ENCODE data around the gene PARD3.

PARD3 gene

GRCh38 chr10:34558093-34558583 lies 257.0 kb downstream of the PARD3 start:
- no peaks in the 10 kb centered on the region for H3K9me3 ChIP-seq (ENCODE audit: control insufficient read depth in 1 of 2, low read length in 2 of 2)
- H3K27me3 ChIP-seq (ENCODE audit: control insufficient read depth in 1 of 2, insufficient read depth in 2 of 2, low read length in 2 of 2) = no peaks in the 10 kb centered on the region
- H3K4me1 ChIP-seq (ENCODE audit: control insufficient read depth in 1 of 2, insufficient read depth in 2 of 2, low read length in 2 of 2) = no peaks in the 10 kb centered on the region
- no peaks in the 10 kb centered on the region for H3K36me3 ChIP-seq (ENCODE audit: control insufficient read depth in 1 of 2, insufficient read depth in 2 of 2, low read length in 2 of 2)
- no peak overlapping the region for H3K4me3 ChIP-seq (ENCODE audit: low read depth in 1 of 2, low read length in 2 of 2)
- no peak overlapping the region for H3K9ac ChIP-seq (ENCODE audit: low read depth in 1 of 2, low read length in 2 of 2)
- no peak overlapping the region for H3K27ac ChIP-seq (ENCODE audit: low read depth, low read length)

- no peak overlapping the region for H3K9ac ChIP-seq (ENCODE audit: low read depth in 1 of 2, low read length in 2 of 2)
- no peak overlapping the region for H3K4me3 ChIP-seq (ENCODE audit: low read depth in 1 of 2, low read length in 2 of 2)
- no peaks in the 10 kb centered on the region for H3K9me3 ChIP-seq (ENCODE audit: control insufficient read depth in 1 of 2, low read length in 2 of 2)
- H3K36me3 ChIP-seq (ENCODE audit: control insufficient read depth in 1 of 2, insufficient read depth in 2 of 2, low read length in 2 of 2) = no peaks in the 10 kb centered on the region
- no peaks in the 10 kb centered on the region for H3K4me1 ChIP-seq (ENCODE audit: control insufficient read depth in 1 of 2, insufficient read depth in 2 of 2, low read length in 2 of 2)
- H3K27ac ChIP-seq (ENCODE audit: low read depth, low read length) = no peak overlapping the region
- no peaks in the 10 kb centered on the region for H3K27me3 ChIP-seq (ENCODE audit: control insufficient read depth in 1 of 2, insufficient read depth in 2 of 2, low read length in 2 of 2)
These were observed 257.9 kb downstream of the PARD3 start for GRCh38 chr10:34557173-34557572.

- no peak overlapping the region for H3K27ac ChIP-seq (ENCODE audit: low read depth, low read length)
- no peaks in the 10 kb centered on the region for H3K36me3 ChIP-seq (ENCODE audit: control insufficient read depth in 1 of 2, insufficient read depth in 2 of 2, low read length in 2 of 2)
- H3K27me3 ChIP-seq (ENCODE audit: control insufficient read depth in 1 of 2, insufficient read depth in 2 of 2, low read length in 2 of 2) = no peaks in the 10 kb centered on the region
- H3K9me3 ChIP-seq (ENCODE audit: control insufficient read depth in 1 of 2, low read length in 2 of 2) = no peaks in the 10 kb centered on the region
- no peak overlapping the region for H3K4me3 ChIP-seq (ENCODE audit: low read depth in 1 of 2, low read length in 2 of 2)
- no peak overlapping the region for H3K9ac ChIP-seq (ENCODE audit: low read depth in 1 of 2, low read length in 2 of 2)
- H3K4me1 ChIP-seq (ENCODE audit: control insufficient read depth in 1 of 2, insufficient read depth in 2 of 2, low read length in 2 of 2) = no peaks in the 10 kb centered on the region
These were observed 259.4 kb downstream of the PARD3 start for GRCh38 chr10:34555653-34556052.

GRCh38 chr10:34553747-34554146 lies 261.3 kb downstream of the PARD3 start:
- H3K4me1 ChIP-seq (ENCODE audit: control insufficient read depth in 1 of 2, insufficient read depth in 2 of 2, low read length in 2 of 2) = no peaks in the 10 kb centered on the region

GRCh38 chr10:34551295-34551694 lies 263.8 kb downstream of the PARD3 start:
- no peaks in the 10 kb centered on the region for H3K27me3 ChIP-seq (ENCODE audit: control insufficient read depth in 1 of 2, insufficient read depth in 2 of 2, low read length in 2 of 2)
- H3K4me3 ChIP-seq (ENCODE audit: low read depth in 1 of 2, low read length in 2 of 2) = no peak overlapping the region
- H3K9me3 ChIP-seq (ENCODE audit: control insufficient read depth in 1 of 2, low read length in 2 of 2) = no peaks in the 10 kb centered on the region
- no peaks in the 10 kb centered on the region for H3K4me1 ChIP-seq (ENCODE audit: control insufficient read depth in 1 of 2, insufficient read depth in 2 of 2, low read length in 2 of 2)
- H3K27ac ChIP-seq (ENCODE audit: low read depth, low read length) = no peak overlapping the region
- H3K36me3 ChIP-seq (ENCODE audit: control insufficient read depth in 1 of 2, insufficient read depth in 2 of 2, low read length in 2 of 2) = no peaks in the 10 kb centered on the region
- no peak overlapping the region for H3K9ac ChIP-seq (ENCODE audit: low read depth in 1 of 2, low read length in 2 of 2)

More at GRCh38 chr10:34553747-34554146, 261.3 kb downstream of the PARD3 start:
- no peaks in the 10 kb centered on the region for H3K27me3 ChIP-seq (ENCODE audit: control insufficient read depth in 1 of 2, insufficient read depth in 2 of 2, low read length in 2 of 2)
- no peaks in the 10 kb centered on the region for H3K36me3 ChIP-seq (ENCODE audit: control insufficient read depth in 1 of 2, insufficient read depth in 2 of 2, low read length in 2 of 2)
- H3K9ac ChIP-seq (ENCODE audit: low read depth in 1 of 2, low read length in 2 of 2) = no peak overlapping the region
- H3K9me3 ChIP-seq (ENCODE audit: control insufficient read depth in 1 of 2, low read length in 2 of 2) = no peaks in the 10 kb centered on the region
- H3K27ac ChIP-seq (ENCODE audit: low read depth, low read length) = no peak overlapping the region
- no peak overlapping the region for H3K4me3 ChIP-seq (ENCODE audit: low read depth in 1 of 2, low read length in 2 of 2)

GRCh38 chr10:34549953-34550352 lies 265.1 kb downstream of the PARD3 start:
- Histone ChIP-seq H3K4me1 (ENCODE audit: control insufficient read depth in 1 of 2, insufficient read depth in 2 of 2, low read length in 2 of 2) (no peaks in the 10 kb centered on the region), H3K36me3 (ENCODE audit: control insufficient read depth in 1 of 2, insufficient read depth in 2 of 2, low read length in 2 of 2) (no peaks in the 10 kb centered on the region), H3K4me3 (ENCODE audit: low read depth in 1 of 2, low read length in 2 of 2) (no peak overlapping the region), H3K27ac (ENCODE audit: low read depth, low read length) (no peak overlapping the region), H3K27me3 (ENCODE audit: control insufficient read depth in 1 of 2, insufficient read depth in 2 of 2, low read length in 2 of 2) (no peaks in the 10 kb centered on the region), H3K9me3 (ENCODE audit: control insufficient read depth in 1 of 2, low read length in 2 of 2) (no peaks in the 10 kb centered on the region), H3K9ac (ENCODE audit: low read depth in 1 of 2, low read length in 2 of 2) (no peak overlapping the region)

- Histone ChIP-seq H3K9me3 (ENCODE audit: control insufficient read depth in 1 of 2, low read length in 2 of 2) (no peaks in the 10 kb centered on the region), H3K27me3 (ENCODE audit: control insufficient read depth in 1 of 2, insufficient read depth in 2 of 2, low read length in 2 of 2) (no peaks in the 10 kb centered on the region), H3K4me3 (ENCODE audit: low read depth in 1 of 2, low read length in 2 of 2) (no peak overlapping the region), H3K36me3 (ENCODE audit: control insufficient read depth in 1 of 2, insufficient read depth in 2 of 2, low read length in 2 of 2) (no peaks in the 10 kb centered on the region), H3K4me1 (ENCODE audit: control insufficient read depth in 1 of 2, insufficient read depth in 2 of 2, low read length in 2 of 2) (no peaks in the 10 kb centered on the region), H3K27ac (ENCODE audit: low read depth, low read length) (no peak overlapping the region), H3K9ac (ENCODE audit: low read depth in 1 of 2, low read length in 2 of 2) (no peak overlapping the region)
These were observed 266.1 kb downstream of the PARD3 start for GRCh38 chr10:34549001-34549400.

- H3K36me3 ChIP-seq (ENCODE audit: control insufficient read depth in 1 of 2, insufficient read depth in 2 of 2, low read length in 2 of 2) = no peaks in the 10 kb centered on the region
- H3K4me1 ChIP-seq (ENCODE audit: control insufficient read depth in 1 of 2, insufficient read depth in 2 of 2, low read length in 2 of 2) = no peaks in the 10 kb centered on the region
- no peaks in the 10 kb centered on the region for H3K27me3 ChIP-seq (ENCODE audit: control insufficient read depth in 1 of 2, insufficient read depth in 2 of 2, low read length in 2 of 2)
- no peak overlapping the region for H3K9ac ChIP-seq (ENCODE audit: low read depth in 1 of 2, low read length in 2 of 2)
- no peak overlapping the region for H3K27ac ChIP-seq (ENCODE audit: low read depth, low read length)
- H3K9me3 ChIP-seq (ENCODE audit: control insufficient read depth in 1 of 2, low read length in 2 of 2) = no peaks in the 10 kb centered on the region
- no peak overlapping the region for H3K4me3 ChIP-seq (ENCODE audit: low read depth in 1 of 2, low read length in 2 of 2)
These were observed 266.6 kb downstream of the PARD3 start for GRCh38 chr10:34548466-34548865.

- Histone ChIP-seq H3K27ac (ENCODE audit: low read depth, low read length) (no peak overlapping the region), H3K9ac (ENCODE audit: low read depth in 1 of 2, low read length in 2 of 2) (no peak overlapping the region), H3K4me3 (ENCODE audit: low read depth in 1 of 2, low read length in 2 of 2) (no peak overlapping the region), H3K9me3 (ENCODE audit: control insufficient read depth in 1 of 2, low read length in 2 of 2) (no peaks in the 10 kb centered on the region), H3K36me3 (ENCODE audit: control insufficient read depth in 1 of 2, insufficient read depth in 2 of 2, low read length in 2 of 2) (no peaks in the 10 kb centered on the region), H3K4me1 (ENCODE audit: control insufficient read depth in 1 of 2, insufficient read depth in 2 of 2, low read length in 2 of 2) (no peaks in the 10 kb centered on the region), H3K27me3 (ENCODE audit: control insufficient read depth in 1 of 2, insufficient read depth in 2 of 2, low read length in 2 of 2) (no peaks in the 10 kb centered on the region)
These were observed 267.4 kb downstream of the PARD3 start for GRCh38 chr10:34547695-34548094.

- Histone ChIP-seq H3K4me3 (ENCODE audit: low read depth in 1 of 2, low read length in 2 of 2) (no peak overlapping the region), H3K36me3 (ENCODE audit: control insufficient read depth in 1 of 2, insufficient read depth in 2 of 2, low read length in 2 of 2) (no peaks in the 10 kb centered on the region), H3K9ac (ENCODE audit: low read depth in 1 of 2, low read length in 2 of 2) (no peak overlapping the region), H3K27ac (ENCODE audit: low read depth, low read length) (no peak overlapping the region), H3K4me1 (ENCODE audit: control insufficient read depth in 1 of 2, insufficient read depth in 2 of 2, low read length in 2 of 2) (no peaks in the 10 kb centered on the region), H3K9me3 (ENCODE audit: control insufficient read depth in 1 of 2, low read length in 2 of 2) (no peaks in the 10 kb centered on the region), H3K27me3 (ENCODE audit: control insufficient read depth in 1 of 2, insufficient read depth in 2 of 2, low read length in 2 of 2) (no peaks in the 10 kb centered on the region)
These were observed 267.8 kb downstream of the PARD3 start for GRCh38 chr10:34547291-34547690.

- H3K9me3 ChIP-seq (ENCODE audit: control insufficient read depth in 1 of 2, low read length in 2 of 2) = no peaks in the 10 kb centered on the region
- H3K4me1 ChIP-seq (ENCODE audit: control insufficient read depth in 1 of 2, insufficient read depth in 2 of 2, low read length in 2 of 2) = peaks cover 0 to 7% of the 10 kb centered on the region in 2 donors
- H3K27ac ChIP-seq (ENCODE audit: low read depth, low read length) = no peak overlapping the region
- no peak overlapping the region for H3K4me3 ChIP-seq (ENCODE audit: low read depth in 1 of 2, low read length in 2 of 2)
- H3K27me3 ChIP-seq (ENCODE audit: control insufficient read depth in 1 of 2, insufficient read depth in 2 of 2, low read length in 2 of 2) = no peaks in the 10 kb centered on the region
- H3K36me3 ChIP-seq (ENCODE audit: control insufficient read depth in 1 of 2, insufficient read depth in 2 of 2, low read length in 2 of 2) = no peaks in the 10 kb centered on the region
- no peak overlapping the region for H3K9ac ChIP-seq (ENCODE audit: low read depth in 1 of 2, low read length in 2 of 2)
These were observed 270.7 kb downstream of the PARD3 start for GRCh38 chr10:34544400-34544799.

Data from duodenal mucosa (tissue), 2 donors.